Measurements from ENCODE around the gene HSD17B3. TPM values are rescaled to one million over a fixed set of nuclear protein-coding genes. Genes with fewer than 3 reads are reported as not detected.
"Not testable (repeated sequence)": the region's sequence is repeated elsewhere in the genome, so short reads cannot be mapped to it uniquely, and the experiment has no call there.

HSD17B3 gene
- total RNA-seq, 1 donor from 2014 or later = not detected

- no peaks in the 10 kb centered on the region for H3K36me3 ChIP-seq
- TF ChIP-seq CTCF (IDR thresholded peaks at IDR 0.05) = no peak
- TF ChIP-seq POLR2AphosphoS5 (IDR thresholded peaks at IDR 0.05; ENCODE audit: insufficient read depth in 1 of 2, low read depth in 1 of 2) = no peak
- no peak for TF ChIP-seq POLR2A (IDR thresholded peaks at IDR 0.05)
- DNase-seq (ENCODE audit: extremely low spot score in 2 of 2) = no peak
- H3K4me3 ChIP-seq = no peak overlapping the region
- H3K27ac ChIP-seq = no peak overlapping the region
- peaks cover 6% of the 10 kb centered on the region for H3K4me1 ChIP-seq
- H3K9me3 ChIP-seq = no peaks in the 10 kb centered on the region
- intact Hi-C loops (cut with DNase I) = no loop called here
- no peaks in the 10 kb centered on the region for H3K27me3 ChIP-seq
These were observed 60.6 kb downstream of the HSD17B3 start for GRCh38 chr9:96241391-96241809.

- H3K27me3 ChIP-seq = no peaks in the 10 kb centered on the region
- no peaks in the 10 kb centered on the region for H3K4me1 ChIP-seq
- intact Hi-C loops (cut with DNase I) = loop anchor here (10.0 kb wide), 1 partner anchor 78 kb away; no protein-coding TSS in a partner anchor
- H3K4me3 ChIP-seq = no peak overlapping the region
- TF ChIP-seq POLR2A (IDR thresholded peaks at IDR 0.05) = no peak
- TF ChIP-seq CTCF (IDR thresholded peaks at IDR 0.05) = no peak
- TF ChIP-seq POLR2AphosphoS5 (IDR thresholded peaks at IDR 0.05; ENCODE audit: insufficient read depth in 1 of 2, low read depth in 1 of 2) = no peak
- no peaks in the 10 kb centered on the region for H3K9me3 ChIP-seq
- H3K27ac ChIP-seq = no peak overlapping the region
- DNase-seq (ENCODE audit: extremely low spot score in 2 of 2) = no peak
- H3K36me3 ChIP-seq = no peaks in the 10 kb centered on the region
These were observed 65.0 kb downstream of the HSD17B3 start for GRCh38 chr9:96236854-96237550.

GRCh38 chr9:96236337-96236736, 65.6 kb downstream of the HSD17B3 start:
- not testable (repeated sequence) for H3K4me3 ChIP-seq; H3K4me1 ChIP-seq; H3K27ac ChIP-seq; H3K36me3 ChIP-seq; H3K9me3 ChIP-seq; DNase-seq (ENCODE audit: extremely low spot score in 2 of 2); H3K27me3 ChIP-seq
- intact Hi-C loops (cut with DNase I) = loop anchor here (10.0 kb wide), 1 partner anchor 78 kb away; no protein-coding TSS in a partner anchor

- H3K4me1 ChIP-seq = no peaks in the 10 kb centered on the region
- intact Hi-C loops (cut with DNase I) = loop anchor here (10.0 kb wide), 1 partner anchor 82 kb away; no protein-coding TSS in a partner anchor
- H3K9me3 ChIP-seq = no peaks in the 10 kb centered on the region
- no peaks in the 10 kb centered on the region for H3K27me3 ChIP-seq
- H3K27ac ChIP-seq = peak overlapping the region; percentile 69
- H3K36me3 ChIP-seq = no peaks in the 10 kb centered on the region
- no peak overlapping the region for H3K4me3 ChIP-seq
- no peak for DNase-seq (ENCODE audit: extremely low spot score in 2 of 2)
- peak in 2 of 3 experiments; percentile 67 to 72 for TF ChIP-seq CTCF (IDR thresholded peaks at IDR 0.05)
- TF ChIP-seq POLR2AphosphoS5 (IDR thresholded peaks at IDR 0.05; ENCODE audit: insufficient read depth in 1 of 2, low read depth in 1 of 2) = peak; percentile 17 to 63
- no peak for TF ChIP-seq POLR2A (IDR thresholded peaks at IDR 0.05)
These were observed 69.3 kb downstream of the HSD17B3 start for GRCh38 chr9:96232539-96233241.

GRCh38 chr9:96232164-96232538, 69.8 kb downstream of the HSD17B3 start:
- TF ChIP-seq POLR2AphosphoS5 (IDR thresholded peaks at IDR 0.05; ENCODE audit: insufficient read depth in 1 of 2, low read depth in 1 of 2) (no peak), POLR2A (IDR thresholded peaks at IDR 0.05) (no peak), CTCF (IDR thresholded peaks at IDR 0.05) (no peak)
- peak overlapping the region; percentile 69 for H3K27ac ChIP-seq
- no peak overlapping the region for H3K4me3 ChIP-seq
- H3K4me1 ChIP-seq = no peaks in the 10 kb centered on the region
- intact Hi-C loops (cut with DNase I) = loop anchor here (10.0 kb wide), 1 partner anchor 83 kb away; no protein-coding TSS in a partner anchor
- no peak for DNase-seq (ENCODE audit: extremely low spot score in 2 of 2)
- no peaks in the 10 kb centered on the region for H3K36me3 ChIP-seq
- H3K9me3 ChIP-seq = no peaks in the 10 kb centered on the region
- no peaks in the 10 kb centered on the region for H3K27me3 ChIP-seq

All from vagina (tissue), 2 donors.